Peyer's patch (tissue), 4 donors: ENCODE data around the gene ARPIN.

Experiments used
- POLR2A ChIP-seq, 2 donors: fragments of 450-650 bp; IDR thresholded peaks; one replicate each; pipeline ENCODE4 v1.5.1; 2017; ENCODE audit warnings: antibody characterized with exemption in 2 of 2, mild to moderate bottlenecking in 2 of 2, moderate library complexity in 2 of 2
- TF ChIP-seq, protein P1 (sequence below), 6 experiments: fragments of 450-650 bp in 4 of 6; fragments of 200-600 bp in 2 of 6; sonication (generic) in 1 of 6; IDR thresholded peaks; one replicate each; pipeline ENCODE4 v1.5.1; 2017 to 2019; ENCODE audit warnings: antibody characterized with exemption in 6 of 6, mild to moderate bottlenecking in 3 of 6, moderate library complexity in 1 of 6

DNA sequence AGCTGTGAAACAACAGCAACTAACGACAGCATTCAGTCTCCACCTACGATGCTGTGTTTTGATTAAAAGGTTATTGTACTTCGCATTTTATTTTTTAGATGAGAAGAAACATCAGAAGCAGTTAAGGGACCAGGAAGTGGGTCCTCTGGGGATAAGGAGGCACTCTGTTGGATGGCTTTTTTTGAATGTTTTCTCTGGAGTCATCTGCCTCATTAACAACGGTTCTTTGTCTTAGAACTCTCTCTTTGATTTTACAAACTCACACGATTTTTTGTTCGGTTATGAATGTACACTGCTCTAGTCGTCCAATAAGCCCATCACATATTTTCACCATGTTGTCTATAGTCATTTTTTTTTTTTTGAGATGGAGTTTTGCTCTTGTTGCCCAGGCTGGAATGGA, 36.0 kb upstream of the ARPIN start:
- TF ChIP-seq, protein P1, sequence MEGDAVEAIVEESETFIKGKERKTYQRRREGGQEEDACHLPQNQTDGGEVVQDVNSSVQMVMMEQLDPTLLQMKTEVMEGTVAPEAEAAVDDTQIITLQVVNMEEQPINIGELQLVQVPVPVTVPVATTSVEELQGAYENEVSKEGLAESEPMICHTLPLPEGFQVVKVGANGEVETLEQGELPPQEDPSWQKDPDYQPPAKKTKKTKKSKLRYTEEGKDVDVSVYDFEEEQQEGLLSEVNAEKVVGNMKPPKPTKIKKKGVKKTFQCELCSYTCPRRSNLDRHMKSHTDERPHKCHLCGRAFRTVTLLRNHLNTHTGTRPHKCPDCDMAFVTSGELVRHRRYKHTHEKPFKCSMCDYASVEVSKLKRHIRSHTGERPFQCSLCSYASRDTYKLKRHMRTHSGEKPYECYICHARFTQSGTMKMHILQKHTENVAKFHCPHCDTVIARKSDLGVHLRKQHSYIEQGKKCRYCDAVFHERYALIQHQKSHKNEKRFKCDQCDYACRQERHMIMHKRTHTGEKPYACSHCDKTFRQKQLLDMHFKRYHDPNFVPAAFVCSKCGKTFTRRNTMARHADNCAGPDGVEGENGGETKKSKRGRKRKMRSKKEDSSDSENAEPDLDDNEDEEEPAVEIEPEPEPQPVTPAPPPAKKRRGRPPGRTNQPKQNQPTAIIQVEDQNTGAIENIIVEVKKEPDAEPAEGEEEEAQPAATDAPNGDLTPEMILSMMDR (IDR thresholded peaks at IDR 0.05) = no peak
- no peak for TF ChIP-seq POLR2A (IDR thresholded peaks at IDR 0.05)
